ENCODE measurements around the gene COL23A1. TPM values are rescaled to one million over a fixed set of nuclear protein-coding genes. Genes with fewer than 3 reads are reported as not detected.

Gene COL23A1
- total RNA-seq, 1 experiment from 2014 or later = 0.08 TPM

DNA sequence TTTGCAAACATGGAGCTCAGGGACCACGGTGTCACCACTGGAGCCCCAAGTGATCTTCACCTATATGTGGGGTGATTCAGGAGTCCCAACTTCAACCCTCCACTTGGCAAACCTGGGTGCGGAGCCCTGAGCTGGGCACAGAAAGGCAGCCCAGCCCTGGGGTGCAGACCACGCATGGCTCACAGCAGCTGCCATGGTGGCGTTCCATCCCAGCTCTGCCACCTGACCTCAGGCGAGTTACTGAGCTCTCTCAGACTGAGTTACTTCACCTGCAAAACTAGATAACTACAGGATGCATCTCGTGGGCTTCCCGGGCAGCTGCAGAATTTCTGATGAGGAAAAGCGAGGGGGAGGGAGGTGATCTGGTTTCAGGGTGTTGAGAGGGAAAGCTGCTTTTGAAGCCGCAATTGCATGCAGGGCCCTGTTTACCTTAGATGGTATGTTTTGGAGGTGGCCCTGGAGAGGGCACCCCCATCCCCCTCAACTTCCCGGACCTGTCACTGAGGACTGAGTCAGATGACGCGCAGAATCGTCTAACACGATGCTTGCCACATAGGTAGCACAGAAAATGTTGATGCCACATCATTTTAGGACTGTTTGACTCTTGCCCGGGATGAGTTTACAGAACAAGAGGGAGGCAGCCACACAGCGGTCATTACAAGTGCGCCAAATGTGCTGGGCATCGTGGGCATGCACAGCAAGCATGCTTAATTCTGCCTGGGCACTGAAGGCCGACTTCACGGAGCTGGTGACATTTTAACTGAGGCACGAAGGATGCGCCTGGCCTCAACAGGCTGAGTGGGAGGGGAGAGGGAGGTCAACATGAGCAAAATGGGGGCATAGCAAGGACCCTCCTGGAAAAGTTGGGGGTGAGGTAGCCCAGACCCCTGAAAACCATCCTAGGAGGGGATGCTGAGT lies 154.6 kb downstream of the COL23A1 start:
- no peak for DNase-seq (ENCODE audit: low spot score)

DNA sequence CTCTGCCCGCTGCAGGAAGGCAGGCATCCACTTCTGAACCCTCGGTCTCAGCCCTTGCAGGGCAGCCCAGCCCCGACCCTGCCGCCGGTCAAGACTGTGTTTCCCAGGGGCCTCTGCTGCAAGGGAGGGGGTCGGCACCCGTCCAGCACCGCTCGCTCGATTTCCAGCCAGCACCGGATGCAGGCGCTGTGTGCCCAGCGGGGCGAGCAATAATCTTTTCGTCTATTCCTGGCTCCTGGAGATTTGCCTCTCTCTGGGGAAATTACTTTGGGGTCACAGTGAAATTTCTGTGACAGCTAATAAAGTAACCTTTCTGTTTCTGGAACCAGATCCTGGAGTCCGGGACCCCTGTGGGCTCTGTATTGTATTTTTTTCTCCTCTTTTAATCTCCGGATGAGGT lies 155.3 kb downstream of the COL23A1 start:
- no peak for DNase-seq (ENCODE audit: low spot score)

DNA sequence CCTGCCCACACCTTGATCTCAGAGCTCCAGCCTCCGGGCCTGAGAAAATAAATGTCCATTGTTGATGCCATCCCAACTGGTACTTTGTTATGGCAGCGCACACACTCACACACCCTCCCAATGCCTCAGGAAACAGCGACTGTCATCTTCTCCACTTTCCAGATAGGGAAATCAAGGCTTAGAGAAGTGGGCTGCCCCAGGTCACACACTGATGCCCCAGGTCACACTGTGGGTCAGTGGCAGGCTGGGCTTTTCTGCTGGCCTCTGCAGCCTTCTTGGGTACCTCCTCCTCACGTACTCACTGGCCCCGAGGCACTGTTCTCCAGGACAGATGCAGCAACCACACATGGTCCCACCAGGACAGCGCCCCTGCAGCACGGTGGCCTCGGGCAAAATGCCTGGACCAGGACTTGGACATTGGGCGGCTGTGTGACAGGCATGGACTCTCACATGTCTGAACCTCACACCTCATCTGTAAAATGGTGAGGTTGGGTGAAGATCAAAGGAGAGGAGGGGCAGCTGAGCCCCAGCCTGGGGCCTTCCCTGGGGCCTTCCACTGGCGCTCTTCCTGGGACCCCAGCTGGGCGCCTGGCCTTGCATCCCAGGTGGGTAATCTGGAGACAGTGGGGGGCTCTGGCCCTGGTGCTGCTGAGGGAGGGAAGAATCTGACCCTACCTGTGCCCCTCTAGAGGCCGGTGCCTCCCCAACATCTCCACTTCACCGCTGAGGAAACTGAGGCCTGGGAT lies 156.0 kb downstream of the COL23A1 start:
- no peak for DNase-seq (ENCODE audit: low spot score)

DNA sequence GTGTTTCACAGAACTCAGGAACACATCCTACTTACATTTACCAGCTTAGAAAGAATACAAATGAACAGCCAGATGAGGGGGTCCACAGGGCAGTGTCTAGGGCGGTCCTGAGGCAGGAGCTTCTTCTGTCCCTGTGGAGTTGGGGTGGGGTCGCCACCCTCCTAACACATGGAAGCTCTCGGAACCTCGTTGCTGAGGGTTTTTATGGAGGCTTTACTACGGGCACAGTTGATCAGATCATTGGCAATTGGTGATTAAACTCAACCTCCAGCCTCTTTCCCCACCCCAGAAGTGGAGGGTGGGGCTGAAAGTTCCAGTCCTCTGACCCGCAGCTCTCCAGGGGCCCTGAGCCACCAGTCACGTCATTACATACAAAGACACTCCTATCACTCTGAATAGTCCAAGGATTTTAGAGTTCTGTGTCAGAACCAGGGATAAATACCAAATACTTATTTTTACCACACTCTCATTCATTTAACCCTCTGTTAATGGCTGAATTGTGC lies 156.9 kb downstream of the COL23A1 start:
- no peak for DNase-seq (ENCODE audit: low spot score)

DNA sequence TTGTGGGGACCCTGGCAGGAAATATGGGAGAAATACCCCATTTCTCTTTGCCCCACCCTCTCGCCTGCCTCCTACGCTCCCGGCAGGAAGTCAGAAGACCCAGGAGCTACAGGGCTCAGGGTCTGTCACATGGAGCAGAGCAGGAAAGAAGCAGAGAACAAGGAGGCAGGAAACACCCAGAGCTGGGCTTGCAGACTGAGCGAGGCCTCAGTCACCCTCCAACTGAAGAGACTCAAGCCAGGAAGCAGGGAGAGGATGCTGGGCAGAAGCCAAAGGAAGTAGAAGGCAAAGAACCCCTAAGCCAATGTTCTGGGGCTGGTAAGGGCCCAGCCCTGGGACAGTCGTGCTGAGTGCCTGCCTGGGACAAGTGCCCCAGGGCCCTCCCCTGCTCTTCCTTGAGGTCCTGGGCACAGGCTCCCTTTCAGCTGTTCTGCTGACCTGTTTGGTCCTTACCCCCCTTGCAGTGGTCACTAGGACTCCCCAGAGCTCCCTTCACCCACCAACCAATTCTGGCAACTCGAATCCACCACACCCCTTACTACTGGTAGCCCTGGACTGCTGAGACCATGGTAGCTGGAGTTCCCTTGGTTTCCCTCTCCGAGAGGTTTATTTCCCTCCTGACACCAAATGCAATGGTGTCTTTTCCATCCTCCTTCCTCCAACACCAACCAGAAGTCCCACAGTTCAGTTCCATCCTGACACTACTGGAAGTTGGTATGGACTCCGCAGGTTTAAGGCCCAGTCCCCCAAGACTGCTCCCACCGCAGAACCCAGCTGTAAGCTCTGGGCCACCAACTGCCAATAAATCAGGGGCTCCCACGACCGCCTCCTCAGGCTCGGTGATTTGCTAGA lies 157.5 kb downstream of the COL23A1 start:
- no peak for DNase-seq (ENCODE audit: low spot score)

DNA sequence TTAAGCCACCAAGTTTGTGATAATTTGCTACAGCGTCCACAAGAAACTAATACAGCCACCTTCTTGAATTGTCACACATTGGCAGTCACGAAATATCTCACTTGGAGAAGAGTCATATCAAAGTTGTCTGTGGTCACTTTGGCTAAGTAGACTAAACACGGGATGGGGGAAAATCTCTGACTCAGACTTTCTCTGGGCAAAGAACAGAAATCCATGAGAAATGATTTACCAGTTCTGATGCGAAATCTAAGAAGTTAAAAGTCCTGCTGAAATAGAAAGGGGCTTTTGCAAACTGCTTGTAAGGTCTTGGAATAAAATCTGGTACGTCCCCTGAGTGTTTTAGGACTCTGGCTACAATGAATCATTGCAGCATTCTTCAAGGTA lies 158.4 kb downstream of the COL23A1 start:
- DNase-seq (ENCODE audit: low spot score) = peak; percentile 75

DNA sequence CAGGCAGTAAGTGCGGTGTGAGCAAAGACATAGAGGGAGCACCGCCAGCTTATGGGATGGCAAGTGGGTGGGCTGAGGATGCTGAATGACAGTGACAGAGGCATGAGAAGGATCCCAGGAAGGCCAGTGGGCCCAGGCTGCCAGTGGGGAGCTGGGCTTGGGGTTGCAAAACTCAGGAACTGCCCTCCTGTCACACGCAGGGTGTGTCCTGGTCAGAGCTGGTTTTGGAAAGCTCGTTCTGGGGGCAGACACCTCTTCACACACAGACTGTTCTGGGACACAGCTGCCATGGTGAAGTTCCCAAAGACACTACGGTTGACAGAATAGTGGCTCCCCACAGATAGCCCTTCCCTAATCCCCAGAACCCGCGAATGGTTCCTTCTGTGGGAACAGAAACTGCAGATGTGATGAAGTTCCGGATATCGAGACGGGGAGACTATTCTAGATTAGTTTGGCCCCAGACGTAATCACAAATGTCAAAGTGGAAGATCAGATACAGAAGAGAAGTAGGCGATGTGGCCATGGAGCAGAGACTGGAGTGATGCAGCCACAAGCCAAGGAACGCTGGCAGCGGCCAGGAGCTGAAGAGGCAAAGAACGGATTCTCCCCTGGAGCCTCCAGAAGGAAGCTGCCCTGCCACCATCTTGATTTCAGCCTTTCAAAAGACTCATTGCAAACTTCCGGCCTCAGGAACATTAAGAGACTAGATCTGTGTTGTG lies 159.0 kb downstream of the COL23A1 start:
- no peak for DNase-seq (ENCODE audit: low spot score)

DNA sequence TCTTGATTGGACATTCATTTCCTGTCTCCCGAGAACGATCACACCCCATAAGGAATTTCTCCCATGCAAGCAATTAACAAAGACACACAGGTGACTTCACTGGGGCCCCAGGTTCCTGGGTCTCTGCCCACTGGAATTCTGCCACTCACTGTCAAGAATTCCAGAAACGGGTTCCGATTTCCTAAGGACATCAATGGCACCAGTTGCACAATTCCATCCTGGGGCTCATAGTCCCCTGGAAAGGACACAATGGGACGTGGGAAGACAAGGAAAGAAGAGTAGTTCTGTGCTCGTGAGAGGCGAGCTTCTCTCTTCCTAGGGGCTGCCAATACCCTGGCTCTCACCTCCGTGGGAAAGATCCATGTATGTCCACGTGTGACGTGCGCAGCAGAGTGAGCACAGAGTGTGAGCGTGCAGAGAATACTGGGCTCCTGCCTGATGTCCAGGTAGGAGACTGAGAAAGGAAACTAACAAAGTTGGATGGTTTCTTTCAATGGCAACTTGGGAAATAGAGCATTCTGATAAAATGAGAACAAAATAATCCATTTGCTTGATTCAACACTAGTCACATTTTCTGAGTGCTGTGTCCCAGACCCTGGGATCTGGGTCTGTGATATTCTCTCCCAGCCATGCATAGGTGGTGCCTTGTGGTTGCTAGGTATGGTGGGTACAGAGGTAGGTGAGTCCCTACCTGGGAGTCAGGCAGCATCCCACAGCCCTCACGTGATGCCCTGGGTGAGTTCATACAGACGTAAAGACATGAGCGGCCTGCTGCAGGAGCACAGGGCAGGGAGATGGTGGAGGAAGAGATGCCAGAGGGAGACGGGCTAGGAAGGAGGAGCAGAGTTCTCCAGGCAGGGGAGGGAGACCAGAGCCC lies 159.8 kb downstream of the COL23A1 start:
- no peak for DNase-seq (ENCODE audit: low spot score)

DNA sequence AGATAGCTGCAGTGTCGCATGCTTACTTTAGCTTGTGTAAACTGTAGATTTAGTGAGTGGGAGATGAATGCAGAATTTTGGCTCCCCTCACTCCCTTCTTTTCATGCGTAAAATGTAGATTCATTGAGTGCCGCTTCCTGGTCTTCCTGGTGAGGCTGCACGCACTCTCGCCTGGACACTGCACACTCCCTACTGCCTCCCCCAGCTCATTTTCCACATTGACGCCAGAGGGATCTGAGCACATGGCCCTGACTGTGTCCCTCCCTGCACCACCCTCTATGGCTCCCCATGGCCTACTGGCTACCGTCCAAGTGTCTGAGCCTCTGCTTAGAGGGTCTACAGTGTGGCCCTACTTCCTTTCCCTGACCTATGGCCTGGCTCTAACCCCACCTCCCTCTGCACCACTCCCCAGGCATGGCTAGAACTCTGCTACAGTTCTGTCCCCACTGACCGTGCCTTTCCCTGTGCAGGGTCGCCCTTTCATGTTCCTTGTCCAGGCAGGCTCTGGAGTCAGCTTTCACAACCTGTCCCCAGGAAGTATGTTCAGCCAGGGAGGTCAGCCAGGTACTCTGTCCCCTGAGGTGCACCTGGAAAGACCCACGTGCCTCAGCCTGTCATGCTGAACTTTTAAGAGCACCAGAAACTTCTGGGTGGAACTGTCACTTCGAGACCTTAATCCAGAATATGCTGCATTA lies 160.6 kb downstream of the COL23A1 start:
- DNase-seq (ENCODE audit: low spot score) = no peak

DNA sequence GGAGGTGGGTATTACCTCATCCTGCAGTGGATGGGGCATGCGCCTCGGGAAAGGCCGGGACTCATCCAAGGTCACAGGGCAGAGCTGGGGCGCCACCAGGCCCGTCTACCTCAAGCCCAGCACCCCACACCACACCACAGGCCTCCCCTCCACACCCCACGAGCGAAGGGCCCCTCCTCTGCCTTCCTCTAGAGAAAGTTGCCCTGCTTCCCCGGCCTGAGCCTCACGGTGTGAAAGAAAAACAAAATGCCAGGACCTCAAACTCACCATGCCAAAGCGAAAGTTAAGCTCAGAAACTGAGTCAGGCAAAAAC lies 161.1 kb downstream of the COL23A1 start:
- no peak for DNase-seq (ENCODE audit: low spot score)

DNA sequence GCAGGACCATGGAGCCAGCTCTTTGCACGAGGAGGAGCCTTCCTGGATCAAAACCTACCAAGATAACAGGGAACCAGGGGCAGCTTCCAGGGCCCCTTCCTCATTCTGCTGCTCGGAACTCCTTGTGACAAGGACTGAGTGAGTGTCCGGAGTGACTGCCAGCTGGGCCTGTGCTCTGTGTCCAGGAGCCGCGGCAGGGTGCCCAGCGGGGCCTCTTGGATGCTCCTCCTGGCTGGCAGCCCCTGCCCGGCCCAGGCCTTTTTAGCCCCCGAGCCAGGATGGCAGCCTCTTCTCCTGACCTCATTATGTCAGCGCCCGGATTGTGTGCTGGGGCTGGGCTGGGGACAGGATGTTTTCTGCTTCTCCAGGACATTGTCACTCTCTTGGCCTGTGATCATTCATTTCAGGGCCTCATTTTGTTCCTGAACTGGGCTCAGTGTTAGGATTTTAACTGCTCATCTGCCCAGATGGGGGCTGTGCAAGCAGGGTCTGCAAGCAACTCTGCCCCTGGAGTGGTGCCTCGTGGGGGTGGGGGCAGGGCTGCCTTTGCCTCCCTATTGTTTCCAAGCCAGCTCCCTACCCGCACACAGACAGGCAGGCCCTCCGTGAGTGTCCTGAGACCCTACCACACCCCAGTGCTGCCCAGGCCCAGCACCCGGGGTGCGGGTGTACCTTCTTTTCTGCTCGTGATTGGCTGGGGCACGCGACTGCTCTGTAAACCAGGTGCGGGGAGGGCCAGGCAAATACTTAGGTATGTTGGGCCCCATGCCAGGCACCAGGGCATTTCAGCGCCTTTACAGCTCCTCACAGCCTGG lies 161.6 kb downstream of the COL23A1 start:
- DNase-seq (ENCODE audit: low spot score) = no peak

DNA sequence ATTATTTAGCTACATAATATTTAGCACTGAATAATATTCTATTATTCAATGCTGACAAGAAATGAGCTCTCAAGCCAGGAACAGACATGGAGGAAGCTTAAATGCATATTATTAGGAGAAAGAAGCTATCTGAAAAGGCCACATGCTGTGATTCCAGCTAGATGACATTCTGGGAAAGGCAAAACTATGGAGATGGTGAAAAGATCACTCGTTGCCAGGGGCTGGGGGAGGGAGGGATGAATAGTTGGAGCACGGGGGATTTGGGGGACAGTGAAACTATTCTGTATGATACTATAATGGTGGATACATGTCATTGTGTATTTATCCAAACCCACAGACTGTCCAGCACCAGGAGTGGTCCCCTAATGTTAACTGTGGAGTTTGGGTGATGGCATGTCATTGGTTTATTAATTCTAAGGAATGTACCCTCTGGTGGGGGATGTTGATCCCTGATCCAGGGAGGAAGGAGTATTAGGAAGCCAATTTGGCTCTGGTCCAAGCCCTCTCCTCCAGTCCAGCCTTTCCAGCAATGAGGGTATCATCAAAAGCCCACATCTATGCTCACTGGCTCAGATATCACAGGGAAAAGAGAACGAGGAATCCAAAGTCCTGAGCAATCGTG lies 162.5 kb downstream of the COL23A1 start:
- no peak for DNase-seq (ENCODE audit: low spot score)

DNA sequence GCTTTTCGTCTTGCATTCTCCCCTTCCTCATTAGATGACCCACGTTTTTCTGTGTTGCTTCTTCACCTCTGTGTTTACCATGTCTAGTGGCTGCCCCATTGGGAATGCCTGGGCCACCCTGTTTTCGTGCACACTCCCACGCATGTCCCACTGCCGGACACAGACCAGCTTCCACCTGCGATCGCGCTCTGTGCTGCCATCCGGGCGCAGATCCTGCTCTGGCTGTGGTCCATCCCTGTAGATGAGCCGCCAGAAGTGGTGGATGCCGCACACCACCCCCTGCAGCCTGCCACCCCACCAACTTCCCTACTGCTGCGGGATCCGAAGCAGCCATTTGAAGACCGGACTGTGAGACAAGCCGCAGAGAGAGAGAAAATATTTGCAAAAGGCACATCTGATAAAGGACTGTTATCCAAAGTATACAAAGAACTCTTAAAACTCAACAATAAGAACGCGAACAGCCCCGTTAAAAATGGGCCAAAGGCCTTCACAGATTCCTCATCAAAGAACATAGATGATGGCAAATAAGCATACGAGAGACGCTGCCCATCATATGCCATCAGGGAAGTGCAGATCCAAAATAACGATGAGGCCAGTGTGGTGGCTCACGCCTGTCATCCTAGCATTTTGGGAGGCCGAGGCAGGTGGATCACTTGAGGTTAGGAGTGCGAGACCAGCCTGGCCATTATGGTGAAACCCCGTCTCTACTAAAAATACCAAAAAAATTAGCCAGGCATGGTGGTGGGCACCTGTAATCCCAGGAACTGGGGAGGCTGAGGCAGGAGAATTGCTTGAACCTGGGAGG lies 163.7 kb downstream of the COL23A1 start:
- DNase-seq (ENCODE audit: low spot score) = no peak

DNA sequence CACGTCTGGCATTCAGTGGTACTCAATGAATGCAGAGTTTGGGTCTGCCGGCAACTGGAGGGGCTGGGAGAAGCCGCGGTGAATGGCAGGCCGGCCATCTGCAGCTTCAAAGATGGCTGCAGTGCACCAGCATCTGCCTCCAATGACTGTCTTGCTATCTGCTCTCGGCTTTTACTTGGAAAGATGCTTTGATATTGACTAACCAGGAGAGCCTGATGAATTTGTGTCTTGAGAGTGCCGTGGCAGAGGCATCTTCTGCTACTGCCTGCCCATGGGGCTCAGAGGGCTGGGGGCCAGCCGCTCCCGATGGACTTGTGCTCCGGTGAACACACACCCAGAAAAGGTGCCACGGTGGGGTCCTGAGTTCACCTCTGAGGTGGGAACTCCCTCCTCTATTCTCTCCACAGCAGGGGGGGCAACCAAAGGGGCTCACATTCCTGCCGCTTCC lies 164.5 kb downstream of the COL23A1 start:
- no peak for DNase-seq (ENCODE audit: low spot score)

DNA sequence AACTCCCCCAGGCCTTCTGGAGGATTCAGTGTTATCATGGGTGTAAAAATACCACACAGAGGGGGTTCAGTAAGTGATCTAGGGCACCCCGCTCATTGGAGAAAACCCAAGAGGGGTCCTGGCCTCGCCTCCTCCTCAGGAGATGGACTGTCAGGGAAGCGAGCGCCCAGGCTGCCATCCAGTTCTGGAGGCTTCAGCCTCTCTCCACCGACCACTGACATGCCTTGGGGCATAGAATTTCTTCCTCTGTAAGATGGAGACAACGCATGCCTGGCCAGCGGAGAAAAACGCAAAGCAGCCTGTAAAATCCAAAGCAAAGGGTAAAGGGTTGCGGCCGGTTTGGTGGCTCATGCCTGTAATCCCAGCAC lies 165.4 kb downstream of the COL23A1 start:
- DNase-seq (ENCODE audit: low spot score) = no peak

DNA sequence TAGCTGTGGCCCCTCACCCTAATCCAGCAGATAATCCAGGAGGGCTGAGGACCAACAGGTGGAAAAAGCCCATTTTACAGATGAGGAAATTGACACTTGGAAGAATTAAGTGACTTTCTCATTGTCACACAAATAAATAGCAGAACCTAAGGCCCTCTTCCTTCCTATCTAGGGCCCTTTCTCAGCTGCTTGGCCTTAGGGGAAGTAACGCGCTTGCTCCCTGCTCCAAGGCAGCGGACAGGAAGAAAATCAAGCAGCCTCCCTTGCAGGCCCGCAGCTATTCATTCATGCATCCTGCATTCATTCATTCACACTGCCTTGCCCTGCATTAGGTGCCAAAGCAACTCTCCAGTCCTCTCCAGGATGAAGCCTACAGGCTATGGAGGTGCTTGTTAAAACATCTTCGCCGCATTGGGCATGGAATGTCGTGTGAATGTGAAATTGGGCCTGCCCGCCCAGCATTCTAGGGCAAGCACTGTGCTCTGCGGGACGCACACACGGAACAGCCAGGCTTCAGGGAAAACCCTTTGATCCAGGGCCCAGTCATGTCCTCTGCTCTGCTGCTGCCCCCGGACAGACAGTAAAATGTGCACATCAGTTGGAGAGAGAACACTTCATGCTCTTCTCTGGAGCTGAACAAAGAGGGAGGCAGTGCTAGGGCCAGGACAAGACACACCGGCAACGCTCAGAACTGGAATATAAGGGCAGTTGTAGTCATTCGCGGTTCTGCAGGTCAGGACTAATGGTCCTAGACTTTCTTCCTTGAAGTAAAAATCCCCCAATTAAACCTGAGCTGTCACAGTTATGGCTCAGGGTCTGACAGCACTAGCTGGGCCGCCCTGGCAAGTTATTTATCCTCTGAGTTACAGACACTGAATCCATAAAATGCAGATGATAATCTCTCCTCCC lies 166.0 kb downstream of the COL23A1 start:
- no peak for DNase-seq (ENCODE audit: low spot score)

DNA sequence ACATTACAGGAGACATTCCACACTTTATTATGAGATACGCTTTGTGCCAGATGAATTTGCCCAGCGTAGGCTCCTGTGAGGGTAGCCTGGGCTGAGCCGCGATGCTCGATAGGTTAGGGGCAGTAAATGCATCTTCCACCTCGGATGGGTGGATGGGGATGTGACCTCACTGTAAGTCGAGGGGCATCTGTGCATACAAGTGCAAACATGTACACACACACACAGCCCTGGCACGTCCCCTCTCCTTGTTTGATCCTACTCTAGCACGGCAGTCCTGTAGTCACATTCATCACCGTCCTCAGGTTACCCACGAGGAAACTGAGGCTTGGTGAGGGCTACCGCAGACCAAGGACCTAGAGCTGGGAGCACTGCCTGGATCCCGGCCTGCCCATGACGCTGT lies 166.8 kb downstream of the COL23A1 start:
- DNase-seq (ENCODE audit: low spot score) = no peak
